Upper lobe of left lung (tissue), 4 donors: Measurements from ENCODE around the gene DBH.

Experiments used
- CTCF ChIP-seq, 6 experiments: fragments of 450-650 bp in 4 of 6; fragments of 200-600 bp in 2 of 6; sonication (generic) in 2 of 6; IDR thresholded peaks; one replicate each; pipeline ENCODE4 v1.5.1; 2016 to 2019; ENCODE audit warnings: antibody characterized with exemption in 6 of 6
- EP300 ChIP-seq, 4 donors: sonication (generic); formaldehyde crosslinking; IDR thresholded peaks; one replicate each; pipeline ENCODE4 v1.5.1; 2017; ENCODE audit warnings: antibody characterized with exemption in 4 of 4, control low read depth in 2 of 4
- POLR2AphosphoS5 ChIP-seq, 2 donors: sonication (generic); formaldehyde crosslinking; IDR thresholded peaks; one replicate each; pipeline ENCODE4 v1.5.1; 2017; ENCODE audit warnings: antibody characterized with exemption in 2 of 2

GRCh38 chr9:133690081-133690561 lies 54.0 kb downstream of the DBH start:
- TF ChIP-seq CTCF (IDR thresholded peaks at IDR 0.05) (no peak), EP300 (IDR thresholded peaks at IDR 0.05) (no peak), POLR2AphosphoS5 (IDR thresholded peaks at IDR 0.05) (no peak)
